HepG2 (cell line): ENCODE results near the gene METTL26. TPM values are rescaled to one million over a fixed set of nuclear protein-coding genes. Genes with fewer than 3 reads are reported as not detected.

Source experiments
- HDAC1 ChIP-seq: sonication (generic); formaldehyde crosslinking; IDR thresholded peaks from 2 replicates; pipeline ENCODE4 v1.5.1; 2020; ENCODE audit warnings: mild to moderate bottlenecking, missing genetic modification reagents
- HNRNPL ChIP-seq: fragments of 200-400 bp; formaldehyde crosslinking; IDR thresholded peaks from 2 replicates; pipeline ENCODE4 v1.6.1; 2017; ENCODE audit warnings: mild to moderate bottlenecking, low read depth, low read length
- KLF16 ChIP-seq, 2 experiments: sonication (generic) in 1 of 2; formaldehyde crosslinking in 1 of 2; IDR thresholded peaks; 2 replicates each; pipeline versions ENCODE4 v1.6.1 to v1.8.0; 2016 to 2023; ENCODE audit warnings: missing genetic modification reagents in 2 of 2, missing compliant biosample characterization in 1 of 2
- MTA1 ChIP-seq: sonication (generic); formaldehyde crosslinking; IDR thresholded peaks from 2 replicates; pipeline ENCODE4 v1.4.0; 2020; ENCODE audit warnings: missing genetic modification reagents, mild to moderate bottlenecking, borderline replicate concordance
- MXI1 ChIP-seq: IDR thresholded peaks from 3 replicates; pipeline ENCODE4 v1.6.1; 2012; ENCODE audit warnings: low read depth, low read length, inconsistent platforms, borderline replicate concordance
- POGK ChIP-seq: sonication (generic); formaldehyde crosslinking; conservative IDR thresholded peaks from 2 replicates; pipeline ENCODE4 v1.8.0; 2022; ENCODE audit warnings: mild to moderate bottlenecking, moderate library complexity, missing genetic modification reagents
- RBM22 ChIP-seq: fragments of 200-400 bp; formaldehyde crosslinking; optimal IDR thresholded peaks from 2 replicates; pipeline ENCODE3; 2017; ENCODE audit warnings: mild to moderate bottlenecking, low read length, moderate library complexity
- RXRB ChIP-seq: IDR thresholded peaks from 2 replicates; pipeline ENCODE4 v1.6.1; 2016; ENCODE audit warnings: borderline replicate concordance, missing genetic modification reagents, missing compliant biosample characterization
- ZKSCAN1 ChIP-seq: fragments of 150-350 bp; IDR thresholded peaks from 2 replicates; pipeline ENCODE4 v1.6.1; 2014; ENCODE audit warnings: low read length
- ZNF260 ChIP-seq: sonication (generic); formaldehyde crosslinking; IDR thresholded peaks from 2 replicates; pipeline ENCODE4 v1.4.0; 2020; ENCODE audit warnings: missing genetic modification reagents, low read depth, mild to moderate bottlenecking, borderline replicate concordance
- ZNF446 ChIP-seq: sonication (generic); formaldehyde crosslinking; IDR thresholded peaks from 2 replicates; pipeline ENCODE4 v1.5.0; 2020; ENCODE audit warnings: mild to moderate bottlenecking, missing genetic modification reagents
- ZNF713 ChIP-seq: sonication (generic); formaldehyde crosslinking; IDR thresholded peaks from 2 replicates; pipeline ENCODE4 v1.4.0; 2020; ENCODE audit warnings: mild to moderate bottlenecking, missing genetic modification reagents
- ZNF724P ChIP-seq: sonication (generic); formaldehyde crosslinking; IDR thresholded peaks from 2 replicates; pipeline ENCODE4 v1.8.0; 2022; ENCODE audit warnings: missing genetic modification reagents, borderline replicate concordance
- ZNF768 ChIP-seq: sonication (generic); formaldehyde crosslinking; IDR thresholded peaks from 2 replicates; pipeline ENCODE4 v1.4.0; 2020; ENCODE audit warnings: missing genetic modification reagents
- ZNF790 ChIP-seq: sonication (generic); formaldehyde crosslinking; IDR thresholded peaks from 2 replicates; pipeline ENCODE4 v1.8.0; 2022; ENCODE audit warnings: missing genetic modification reagents, mild to moderate bottlenecking, borderline replicate concordance
- ZNF800 ChIP-seq: sonication (generic); formaldehyde crosslinking; IDR thresholded peaks from 2 replicates; pipeline ENCODE4 v1.4.0; 2020; ENCODE audit warnings: missing genetic modification reagents
- polyA plus RNA-seq, 8 experiments: library from polyadenylated mRNA; depleted of rRNA in 3 of 8; stranded (reverse) in 7 of 8; unstranded in 1 of 8; fragments of >200 nt; fragmentation: Illumina TruSeq in 4 of 8; extraction: Trizol in 4 of 8; gene quantifications; 2 replicates each; pipeline versions ENCODE4 v1.2.1 to v1.2.3, GENCODE V29; 2011 to 2016; ENCODE audit warnings: low read depth in 4 of 8, missing spikeins in 1 of 8, mixed read lengths in 1 of 8; ENCODE audit not compliant: insufficient read depth in 1 of 8
- total RNA-seq, 5 experiments: library from RNA; depleted of rRNA; stranded (reverse); fragments of >200 nt; fragmentation: Illumina TruSeq; extraction: Trizol; gene quantifications; 2 replicates each; pipeline ENCODE4 v1.2.3, GENCODE V29; 2016; ENCODE audit warnings: low read depth in 1 of 5
- TF ChIP-seq, protein P1 (sequence below): sonication (generic); formaldehyde crosslinking; IDR thresholded peaks from 2 replicates; pipeline ENCODE4 v1.4.0; 2020; ENCODE audit warnings: missing genetic modification reagents, borderline replicate concordance
- TF ChIP-seq, protein P2 (sequence below): IDR thresholded peaks from 2 replicates; pipeline ENCODE4 v1.6.1; 2018; ENCODE audit warnings: missing genetic modification reagents, mild to moderate bottlenecking, missing compliant biosample characterization

METTL26 gene
- total and polyA plus RNA-seq, 2 of the 13 experiments (the other 11 are each of a cell fraction or from before 2014, with no cell fraction given), result 65.5 to 70.1 TPM

GRCh38 chr16:680967-681745 lies 45.1 kb upstream of the METTL26 start (continued):
- TF ChIP-seq ZNF800 (CRISPR knock-in tag), result no peak
- no peak; the same call in 1 of the 2 replicates for TF ChIP-seq ZNF790 (CRISPR knock-in tag)
- no peak for TF ChIP-seq RBM22
- TF ChIP-seq ZNF446 (CRISPR knock-in tag), result no peak
- TF ChIP-seq POGK (CRISPR knock-in tag), result 0 out of 2 replicates have a peak, but pooled peaks have one; percentile 15
- 0 out of 2 replicates have a peak, but pooled peaks have one; percentile 33 for TF ChIP-seq ZNF713
- TF ChIP-seq RXRB (CRISPR knock-in tag), result 0 out of 2 replicates have a peak, but pooled peaks have one; percentile 9
- peak; percentile 40; the same call in 1 of the 3 replicates for TF ChIP-seq MXI1
- TF ChIP-seq, protein P1, sequence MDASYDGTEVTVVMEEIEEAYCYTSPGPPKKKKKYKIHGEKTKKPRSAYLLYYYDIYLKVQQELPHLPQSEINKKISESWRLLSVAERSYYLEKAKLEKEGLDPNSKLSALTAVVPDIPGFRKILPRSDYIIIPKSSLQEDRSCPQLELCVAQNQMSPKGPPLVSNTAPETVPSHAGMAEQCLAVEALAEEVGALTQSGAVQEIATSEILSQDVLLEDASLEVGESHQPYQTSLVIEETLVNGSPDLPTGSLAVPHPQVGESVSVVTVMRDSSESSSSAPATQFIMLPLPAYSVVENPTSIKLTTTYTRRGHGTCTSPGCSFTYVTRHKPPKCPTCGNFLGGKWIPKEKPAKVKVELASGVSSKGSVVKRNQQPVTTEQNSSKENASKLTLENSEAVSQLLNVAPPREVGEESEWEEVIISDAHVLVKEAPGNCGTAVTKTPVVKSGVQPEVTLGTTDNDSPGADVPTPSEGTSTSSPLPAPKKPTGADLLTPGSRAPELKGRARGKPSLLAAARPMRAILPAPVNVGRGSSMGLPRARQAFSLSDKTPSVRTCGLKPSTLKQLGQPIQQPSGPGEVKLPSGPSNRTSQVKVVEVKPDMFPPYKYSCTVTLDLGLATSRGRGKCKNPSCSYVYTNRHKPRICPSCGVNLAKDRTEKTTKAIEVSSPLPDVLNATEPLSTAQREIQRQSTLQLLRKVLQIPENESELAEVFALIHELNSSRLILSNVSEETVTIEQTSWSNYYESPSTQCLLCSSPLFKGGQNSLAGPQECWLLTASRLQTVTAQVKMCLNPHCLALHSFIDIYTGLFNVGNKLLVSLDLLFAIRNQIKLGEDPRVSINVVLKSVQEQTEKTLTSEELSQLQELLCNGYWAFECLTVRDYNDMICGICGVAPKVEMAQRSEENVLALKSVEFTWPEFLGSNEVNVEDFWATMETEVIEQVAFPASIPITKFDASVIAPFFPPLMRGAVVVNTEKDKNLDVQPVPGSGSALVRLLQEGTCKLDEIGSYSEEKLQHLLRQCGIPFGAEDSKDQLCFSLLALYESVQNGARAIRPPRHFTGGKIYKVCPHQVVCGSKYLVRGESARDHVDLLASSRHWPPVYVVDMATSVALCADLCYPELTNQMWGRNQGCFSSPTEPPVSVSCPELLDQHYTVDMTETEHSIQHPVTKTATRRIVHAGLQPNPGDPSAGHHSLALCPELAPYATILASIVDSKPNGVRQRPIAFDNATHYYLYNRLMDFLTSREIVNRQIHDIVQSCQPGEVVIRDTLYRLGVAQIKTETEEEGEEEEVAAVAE (CRISPR knock-in tag), result no peak
- TF ChIP-seq, protein P2, sequence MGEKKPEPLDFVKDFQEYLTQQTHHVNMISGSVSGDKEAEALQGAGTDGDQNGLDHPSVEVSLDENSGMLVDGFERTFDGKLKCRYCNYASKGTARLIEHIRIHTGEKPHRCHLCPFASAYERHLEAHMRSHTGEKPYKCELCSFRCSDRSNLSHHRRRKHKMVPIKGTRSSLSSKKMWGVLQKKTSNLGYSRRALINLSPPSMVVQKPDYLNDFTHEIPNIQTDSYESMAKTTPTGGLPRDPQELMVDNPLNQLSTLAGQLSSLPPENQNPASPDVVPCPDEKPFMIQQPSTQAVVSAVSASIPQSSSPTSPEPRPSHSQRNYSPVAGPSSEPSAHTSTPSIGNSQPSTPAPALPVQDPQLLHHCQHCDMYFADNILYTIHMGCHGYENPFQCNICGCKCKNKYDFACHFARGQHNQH (CRISPR knock-in tag), result 0 out of 2 replicates have a peak, but pooled peaks have one; percentile 4
- TF ChIP-seq HDAC1, result peak; percentile 60; the same call in 1 of the 2 replicates
- peak; percentile 27; the same call in 1 of the 2 replicates for TF ChIP-seq ZNF768
- peak; percentile 11; the same call in 1 of the 2 replicates for TF ChIP-seq MTA1 (CRISPR knock-in tag)
- 0 out of 2 replicates have a peak, but pooled peaks have one; percentile 16 for TF ChIP-seq ZNF724P
- TF ChIP-seq HNRNPL, result 0 out of 2 replicates have a peak, but pooled peaks have one; percentile 61
- TF ChIP-seq KLF16 (CRISPR knock-in tag; IDR thresholded peaks at IDR 0.05), result peak in 1 of 2 experiments; percentile 26; a peak in 1 of 4 replicates
- no peak for TF ChIP-seq ZNF260
- TF ChIP-seq ZKSCAN1, result no peak
